ENCODE measurements around the gene SNX10.

SNX10 gene

DNA sequence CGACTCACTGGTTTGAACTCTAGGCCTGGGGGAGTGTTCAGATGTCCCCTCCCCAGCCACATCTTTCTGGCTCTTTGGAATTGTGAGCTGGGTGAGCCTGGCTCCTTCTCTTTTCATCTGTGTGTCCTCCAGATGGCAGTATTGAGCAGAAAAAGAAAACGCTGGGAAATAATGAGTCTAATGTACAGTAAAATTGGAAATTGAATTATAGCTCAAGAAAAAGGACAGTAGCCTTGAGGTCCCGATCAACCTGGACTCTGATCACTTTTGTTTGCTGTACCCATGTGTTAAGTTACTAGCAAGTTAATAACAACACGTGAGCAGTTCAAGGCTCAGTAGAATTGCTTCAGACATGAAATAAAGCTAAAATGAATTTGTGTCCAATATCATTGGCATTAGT lies 77.9 kb downstream of the SNX10 start:
- DNase-seq (ENCODE audit: low spot score): no peak

DNA sequence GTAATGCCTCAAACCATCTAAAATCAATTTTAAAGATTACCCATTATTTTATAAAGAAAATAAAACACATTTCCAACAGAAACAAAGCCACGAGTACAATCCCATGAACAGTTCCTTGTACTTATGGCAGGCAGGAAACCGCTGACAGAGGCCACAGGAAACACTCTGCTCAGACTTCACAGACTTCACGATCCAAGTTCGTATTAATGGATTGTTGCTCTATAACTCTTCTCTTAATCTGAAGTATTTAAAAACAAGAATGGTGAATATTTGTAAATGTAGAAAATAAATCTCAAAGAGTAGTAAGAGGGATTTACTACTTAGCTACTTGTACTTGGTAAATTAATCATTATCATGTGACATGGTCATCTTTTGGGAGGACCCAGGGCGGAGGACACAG lies 78.3 kb downstream of the SNX10 start:
- DNase-seq (ENCODE audit: low spot score): no peak

DNA sequence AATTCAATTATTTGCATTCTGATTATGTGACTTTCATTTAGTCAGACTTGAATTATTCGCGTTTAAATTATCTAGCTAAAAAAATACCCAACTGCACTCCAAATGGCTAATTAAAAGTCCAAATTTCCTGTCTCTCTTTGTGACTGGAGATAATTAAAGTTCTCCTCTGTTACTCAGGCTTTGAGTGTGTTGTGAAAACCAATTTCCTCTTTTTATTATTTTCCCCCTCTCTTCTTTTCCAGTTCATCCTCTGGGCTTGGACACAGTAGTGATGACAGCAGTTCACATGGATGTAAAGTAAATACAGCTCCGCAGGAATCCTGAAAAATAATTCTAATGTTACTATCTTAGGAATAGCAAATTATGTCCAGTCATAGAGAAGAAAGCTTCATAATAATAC lies 80.6 kb downstream of the SNX10 start:
- DNase-seq (ENCODE audit: low spot score): no peak

DNA sequence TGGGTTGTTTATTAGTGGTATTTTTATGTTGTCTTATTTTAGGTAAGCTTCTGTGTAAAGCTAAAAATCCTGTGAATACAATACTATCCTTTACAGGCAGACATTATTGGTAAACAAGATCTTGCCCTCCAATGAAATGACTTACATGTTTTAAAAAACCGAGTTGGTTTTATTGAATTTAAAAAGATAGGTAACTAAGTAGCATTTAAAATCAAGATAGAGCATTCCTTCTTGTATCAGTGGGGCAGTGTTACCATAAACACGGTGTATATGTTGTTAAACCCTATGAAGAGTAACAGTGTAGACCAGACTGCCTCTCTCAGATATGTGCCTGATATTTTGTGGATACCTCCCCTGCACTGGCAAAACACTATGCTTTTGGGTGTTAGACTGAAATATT lies 81.0 kb downstream of the SNX10 start:
- DNase-seq (ENCODE audit: low spot score): no peak

DNA sequence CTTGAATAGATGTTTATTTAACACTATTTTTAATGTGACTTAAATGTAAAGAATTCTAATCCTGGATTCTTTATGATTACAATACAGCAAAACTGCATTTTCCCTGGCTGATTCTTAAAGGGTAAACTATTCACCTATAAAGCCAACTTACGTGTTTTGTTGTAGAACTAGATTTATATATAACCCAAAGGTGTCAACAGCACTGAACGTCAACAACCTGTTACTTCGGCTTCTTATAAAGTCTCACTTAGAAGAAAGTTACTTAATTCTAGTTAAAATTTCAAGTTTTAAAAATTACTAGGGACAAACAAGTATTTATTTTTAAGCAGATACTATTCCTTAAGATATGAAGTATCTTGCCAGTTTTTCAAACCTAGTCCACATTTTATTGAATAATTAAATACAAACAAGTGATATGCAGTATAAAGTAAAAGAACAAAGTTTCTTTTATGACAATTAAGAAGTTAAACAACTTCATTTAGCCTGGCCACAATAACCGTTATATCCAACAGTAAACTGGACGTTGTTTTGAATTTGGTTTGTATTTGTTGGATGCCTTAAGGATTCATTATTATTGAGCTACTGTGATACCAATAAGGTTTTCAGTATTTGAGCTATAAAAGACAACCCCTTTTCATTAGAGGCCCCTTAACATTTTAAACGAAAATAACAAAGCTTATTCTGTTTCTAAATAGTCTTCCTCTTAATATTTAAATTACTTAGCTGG lies 83.1 kb downstream of the SNX10 start:
- DNase-seq (ENCODE audit: low spot score): no peak

DNA sequence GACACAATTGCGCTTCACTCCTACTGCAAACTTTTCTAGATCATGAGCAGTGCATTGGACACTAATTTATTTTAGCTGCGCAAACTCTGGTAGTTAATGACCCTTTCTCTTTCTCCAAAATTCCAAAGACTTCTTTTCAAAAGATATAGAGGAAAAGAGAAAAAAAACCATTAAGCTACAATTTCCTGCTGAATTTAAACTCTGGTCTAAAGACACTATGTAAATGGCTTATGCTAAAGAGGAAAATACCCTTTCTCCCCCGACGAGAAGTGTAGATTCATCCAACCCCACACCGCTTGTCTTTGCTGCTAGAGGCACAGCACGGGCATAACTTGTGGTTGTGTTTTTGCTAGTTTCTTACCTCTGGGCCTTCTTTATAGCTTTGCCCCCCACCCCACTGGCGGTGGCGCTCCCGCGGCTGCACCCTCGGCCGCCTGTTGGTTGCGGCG lies 84.1 kb downstream of the SNX10 start:
- no peak for DNase-seq (ENCODE audit: low spot score)

DNA sequence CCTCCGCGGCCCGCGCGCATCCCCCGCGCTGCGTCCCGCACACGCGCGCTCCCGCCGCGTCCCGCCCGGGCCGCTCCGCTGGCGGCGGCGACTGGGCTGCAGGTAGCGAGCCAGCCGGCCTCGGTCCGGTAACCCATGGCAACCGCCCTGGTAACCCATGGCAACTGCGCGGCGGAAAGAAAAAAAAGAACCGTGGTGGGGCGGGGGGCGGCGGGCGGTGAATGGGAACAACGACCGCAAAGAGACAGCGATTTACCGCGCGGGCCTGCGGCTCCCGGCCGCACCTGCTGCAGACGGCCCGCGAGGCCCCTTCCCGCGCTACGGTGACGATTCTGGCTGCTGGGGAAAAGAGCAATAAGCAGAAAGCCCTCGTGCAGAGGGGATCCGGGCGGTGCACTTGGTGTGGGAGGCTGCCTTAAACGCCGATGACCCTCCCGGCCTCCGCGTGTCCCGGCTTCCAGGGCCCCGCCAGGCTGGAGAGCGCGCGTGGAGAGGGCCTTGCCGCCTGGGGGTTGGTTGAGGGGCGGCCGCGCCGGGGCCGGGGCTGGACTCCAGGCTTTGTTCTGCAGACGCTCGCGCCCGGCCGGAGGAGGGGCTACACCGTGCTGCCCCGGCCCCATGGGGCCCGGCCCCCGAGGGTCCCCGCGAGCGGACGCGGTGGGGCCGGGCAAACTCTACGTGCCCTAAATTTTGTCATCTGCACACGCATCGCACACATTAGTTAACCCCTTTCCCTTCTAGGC lies 84.7 kb downstream of the SNX10 start:
- DNase-seq (ENCODE audit: low spot score): peak; percentile 89

DNA sequence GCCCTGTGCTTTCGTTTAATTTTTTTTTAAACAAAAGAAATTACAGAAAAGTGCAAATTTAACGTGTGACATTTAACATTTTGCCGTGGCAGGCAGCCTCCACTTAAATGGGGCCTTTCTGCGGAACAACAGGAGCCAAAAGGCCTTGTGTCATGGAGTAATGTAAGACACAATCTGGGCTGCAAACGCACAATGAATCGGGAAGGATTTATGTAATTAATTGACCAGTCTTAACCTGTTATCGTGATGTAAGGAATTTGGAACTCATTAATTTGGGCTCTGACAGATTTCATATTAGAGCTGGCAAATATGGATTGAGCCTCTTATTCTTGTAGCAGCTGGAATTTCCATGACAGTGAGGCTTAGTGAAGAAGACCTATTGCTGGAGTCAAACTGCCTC lies 86.4 kb downstream of the SNX10 start:
- DNase-seq (ENCODE audit: low spot score): no peak

DNA sequence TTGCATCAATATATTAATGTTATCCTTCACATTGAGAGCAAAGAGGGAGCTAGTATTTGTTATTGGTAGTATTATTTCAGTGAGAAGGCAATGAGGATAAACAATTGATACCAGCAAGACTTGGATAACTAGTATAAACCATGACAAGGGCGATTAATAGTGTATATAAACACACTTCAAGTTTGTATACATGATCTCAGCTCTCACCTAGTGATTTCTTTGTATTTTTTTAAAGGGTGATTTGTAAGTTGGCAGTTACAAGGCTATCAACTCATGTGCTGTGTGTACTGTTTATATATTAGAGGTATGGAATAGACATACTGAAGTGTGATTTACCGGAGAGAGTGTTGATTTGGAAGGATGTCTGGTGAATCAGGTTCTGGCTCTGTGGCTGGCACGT lies 88.0 kb downstream of the SNX10 start:
- DNase-seq (ENCODE audit: low spot score): no peak

DNA sequence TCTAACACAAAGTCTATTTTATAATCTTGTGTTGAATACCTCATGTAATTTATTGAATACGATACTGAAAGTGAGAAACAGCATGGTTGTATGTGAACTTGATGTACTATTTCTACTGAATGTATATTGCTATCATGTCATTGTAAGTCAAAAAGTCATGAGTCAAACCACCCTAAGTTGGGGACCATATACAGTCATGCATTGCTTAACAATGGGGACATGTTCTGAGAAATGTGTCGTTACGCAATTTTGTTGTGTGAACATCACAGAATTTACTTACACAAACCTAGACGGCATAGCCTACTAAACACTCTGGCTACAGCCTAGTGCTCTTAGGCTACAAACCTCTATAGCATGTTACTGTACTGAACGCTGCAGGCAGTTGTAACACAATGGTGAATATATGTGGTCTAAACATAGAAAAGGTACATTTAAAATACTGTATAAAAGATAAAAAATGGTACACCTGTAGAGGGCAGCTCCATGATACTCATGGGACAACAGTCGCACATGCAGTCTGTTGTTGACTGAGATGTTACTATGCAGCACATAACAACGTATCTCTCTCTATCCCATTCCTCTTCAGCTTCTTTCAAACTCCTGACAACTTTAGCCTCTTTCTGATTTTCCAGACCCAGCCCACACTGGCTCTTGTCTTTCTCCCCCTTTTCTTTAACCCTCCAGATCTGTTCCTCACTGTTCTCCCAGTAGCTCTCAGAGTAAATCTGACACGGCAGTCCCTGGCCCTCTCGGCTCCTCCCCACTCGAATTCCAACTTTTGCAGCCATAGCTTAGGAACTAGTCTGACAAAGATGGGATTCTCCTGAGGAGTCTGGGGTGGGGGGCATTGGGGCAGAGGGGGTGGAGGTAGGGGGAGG lies 90.1 kb downstream of the SNX10 start:
- no peak for DNase-seq (ENCODE audit: low spot score)

DNA sequence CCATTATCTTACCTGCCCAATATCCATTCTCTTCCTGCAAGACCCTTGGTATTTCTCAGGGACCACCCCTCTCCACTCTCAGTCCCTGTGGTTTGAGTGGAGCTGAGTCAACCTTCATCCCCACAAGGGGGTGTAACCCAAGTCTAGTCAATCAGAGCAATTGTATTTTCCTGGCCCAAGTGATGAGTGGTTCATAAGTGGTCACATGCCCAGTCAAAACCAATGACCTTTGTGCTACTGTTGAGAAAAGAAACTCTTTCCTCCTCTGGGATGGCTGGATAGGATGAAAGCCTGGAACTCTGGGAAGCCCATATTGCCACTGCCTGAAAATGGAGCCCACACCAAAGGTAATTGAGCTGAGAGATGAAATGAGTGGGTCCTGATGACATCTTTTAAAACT lies 93.6 kb downstream of the SNX10 start:
- no peak for DNase-seq (ENCODE audit: low spot score)

DNA sequence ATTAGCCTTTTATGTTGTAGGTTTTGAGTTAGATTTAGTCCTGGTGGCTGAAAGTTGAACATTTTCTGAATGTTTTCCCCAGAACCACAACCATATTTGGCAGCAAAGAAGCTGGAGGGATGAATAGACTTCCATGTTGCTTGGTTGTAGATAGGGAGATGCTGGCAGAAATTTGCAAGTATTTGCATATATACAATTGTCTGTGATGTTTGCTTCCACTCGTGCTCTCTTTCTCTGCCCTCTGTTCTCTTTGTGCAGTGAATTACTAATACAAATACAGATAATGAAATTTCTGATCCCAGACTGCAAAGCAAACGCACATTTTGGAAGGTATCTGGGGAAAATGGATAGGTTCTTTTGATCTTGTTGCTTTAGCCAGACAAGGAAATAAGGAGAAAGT lies 96.1 kb downstream of the SNX10 start:
- DNase-seq (ENCODE audit: low spot score): no peak

DNA sequence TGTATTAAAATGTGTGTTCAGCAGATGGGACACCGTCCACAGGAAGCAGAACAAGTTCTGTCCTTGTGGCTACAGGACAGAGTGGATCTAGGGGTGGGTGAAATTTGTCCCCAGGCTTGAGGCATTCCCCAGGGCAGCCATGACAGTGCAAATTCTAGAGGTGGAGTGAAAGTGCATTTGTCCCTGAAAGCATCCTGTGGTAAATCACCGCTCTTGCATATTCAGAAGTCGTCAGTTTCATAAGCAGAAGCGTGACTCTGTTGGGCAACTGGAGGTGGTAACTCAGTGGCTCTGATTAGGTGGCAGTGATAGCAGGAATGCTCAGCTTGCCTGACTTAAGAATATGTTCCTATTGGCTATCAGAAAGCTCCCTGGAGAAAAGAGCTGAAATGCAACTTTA lies 96.6 kb downstream of the SNX10 start:
- DNase-seq (ENCODE audit: low spot score): no peak

DNA sequence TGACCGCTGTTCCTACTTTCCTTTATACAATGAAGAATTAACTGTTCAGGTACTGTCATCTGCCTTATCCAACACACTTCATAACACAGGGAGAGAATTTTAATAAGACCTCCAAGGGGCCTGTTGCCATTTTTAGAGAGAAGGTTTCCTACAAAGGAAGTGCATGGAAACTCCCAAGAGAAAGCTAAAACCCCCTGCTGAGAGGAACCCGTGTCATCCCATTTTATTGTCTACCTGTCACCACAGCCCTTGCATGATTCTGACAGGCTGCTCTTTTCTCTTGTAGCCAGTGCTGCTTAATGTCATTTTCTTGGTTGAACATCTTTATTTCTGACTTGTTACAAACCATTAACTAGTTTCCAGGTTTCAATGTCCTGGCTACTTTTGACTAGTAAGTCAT lies 98.4 kb downstream of the SNX10 start:
- no peak for DNase-seq (ENCODE audit: low spot score)

DNA sequence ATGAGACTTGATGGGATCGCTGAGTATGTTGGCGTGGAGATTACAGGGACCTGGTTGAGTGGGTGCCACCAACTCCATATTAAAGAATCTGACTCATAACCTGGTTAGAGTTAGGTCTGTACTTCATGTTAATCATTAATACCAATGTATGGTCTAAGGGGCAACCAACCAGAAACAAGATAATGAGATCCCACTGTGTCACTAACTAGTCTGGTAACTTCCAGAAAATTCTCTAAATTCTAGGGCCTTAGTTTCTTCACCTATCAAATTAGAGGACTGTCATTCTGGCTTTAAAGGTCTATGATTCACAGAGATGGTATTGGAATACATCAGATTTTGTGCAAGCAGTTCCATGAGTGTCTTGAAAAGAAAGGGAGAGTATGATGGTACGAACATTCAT lies 102.2 kb downstream of the SNX10 start:
- no peak for DNase-seq (ENCODE audit: low spot score)

DNA sequence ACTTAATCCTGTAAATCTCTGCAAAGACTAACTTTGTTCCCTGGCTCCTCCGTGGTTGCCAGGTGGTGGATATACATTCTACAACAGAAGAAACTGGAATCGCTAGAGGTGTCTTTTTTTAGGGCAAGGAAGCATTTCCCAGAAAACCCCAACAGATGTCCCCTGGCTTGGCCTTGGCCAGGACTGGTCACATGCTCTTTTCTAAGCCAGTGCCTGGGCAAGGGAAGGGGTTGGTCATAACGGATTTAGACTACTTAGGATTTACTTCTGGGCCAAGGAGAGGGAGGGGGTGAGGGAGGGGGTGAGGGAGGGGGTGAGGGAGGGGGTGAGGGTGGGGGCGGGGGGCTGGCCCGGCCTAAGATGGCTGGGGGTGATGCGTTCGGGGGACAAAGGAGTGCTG lies 105.7 kb downstream of the SNX10 start:
- peak; percentile 63 for DNase-seq (ENCODE audit: low spot score)

DNA sequence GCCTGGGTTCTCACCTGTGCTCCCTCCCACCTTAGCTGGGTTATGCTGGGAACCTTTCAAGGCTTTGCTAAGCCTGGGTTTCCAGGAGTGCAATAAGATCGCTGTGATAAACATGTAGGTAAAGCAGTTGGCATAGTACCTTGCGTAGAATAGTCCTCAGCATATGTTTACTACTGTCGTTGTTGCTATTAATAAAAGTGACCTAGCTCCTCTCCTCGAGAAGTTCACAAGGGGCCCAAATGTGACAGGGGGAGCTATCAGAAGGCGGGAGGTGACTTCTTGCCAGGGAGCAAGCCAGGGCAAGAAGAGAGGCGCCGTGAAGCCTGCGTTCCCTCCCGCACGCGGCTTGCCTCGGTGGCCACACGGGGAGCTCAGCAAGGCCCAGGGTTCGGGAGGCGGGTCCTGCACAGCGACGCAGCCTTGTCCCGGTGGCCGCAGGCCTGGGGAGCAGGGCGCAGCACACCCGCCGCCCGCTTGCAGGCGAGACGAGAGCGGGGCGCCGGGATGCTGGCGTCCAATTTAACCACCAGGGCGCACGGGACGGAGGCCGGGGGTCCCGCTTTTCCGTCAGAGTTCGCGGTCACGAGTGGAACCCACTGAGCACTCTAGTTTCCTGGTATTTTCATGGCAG lies 106.2 kb downstream of the SNX10 start:
- DNase-seq (ENCODE audit: low spot score): peak; percentile 79

DNA sequence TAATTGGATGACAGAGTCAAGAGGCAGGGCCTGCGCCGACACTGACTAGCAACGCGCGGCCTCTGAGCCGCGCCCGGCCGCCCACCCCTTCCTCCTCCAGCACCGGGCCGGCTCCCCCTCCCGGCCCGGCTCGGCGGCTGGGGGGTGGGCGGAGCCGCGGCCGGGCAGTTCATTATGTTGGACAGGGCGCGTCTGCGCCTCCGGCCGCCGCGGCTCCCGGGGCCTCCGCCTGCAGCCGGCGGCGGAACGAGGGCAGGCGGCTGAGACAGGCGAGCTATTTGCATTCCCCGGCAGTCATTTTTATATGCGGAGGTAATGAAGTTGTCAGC lies 106.7 kb downstream of the SNX10 start:
- DNase-seq (ENCODE audit: low spot score): peak; percentile 83

DNA sequence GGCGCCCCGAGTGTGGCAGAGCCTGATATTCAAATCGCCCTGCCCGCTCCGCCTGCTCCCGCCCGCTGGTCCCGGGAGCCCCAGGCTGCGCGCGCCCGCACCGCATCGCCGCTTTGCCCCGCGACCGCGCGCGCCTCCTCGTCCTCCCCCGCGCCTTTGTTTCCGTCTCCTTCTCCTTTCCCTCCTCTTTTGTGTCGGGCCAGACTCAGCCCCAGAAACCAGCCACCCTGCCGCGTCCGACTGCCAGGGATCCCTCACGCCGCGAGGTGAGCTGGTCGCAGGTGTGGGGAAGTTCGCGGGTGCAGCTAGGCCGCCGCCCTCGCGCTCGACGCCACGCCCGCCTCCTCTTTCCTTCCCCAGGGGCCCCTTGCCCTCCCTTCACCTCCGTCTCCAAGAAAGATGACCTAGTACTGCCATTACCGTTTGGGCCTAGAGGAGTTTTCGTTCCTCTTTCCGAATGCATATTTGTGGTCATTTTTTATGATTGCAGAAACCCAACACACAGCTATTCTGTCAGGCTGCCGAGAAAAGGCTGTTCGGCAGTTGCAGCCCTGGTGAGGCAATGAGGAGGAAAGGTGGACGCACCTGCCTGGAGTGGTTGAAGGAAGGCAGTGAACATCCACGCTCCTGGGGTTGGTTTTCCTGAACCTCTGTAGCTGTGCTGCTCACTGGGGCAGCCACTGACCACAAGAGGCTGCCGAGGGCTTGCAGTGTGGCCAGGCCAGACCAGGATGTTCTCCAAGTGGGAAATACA lies 107.3 kb downstream of the SNX10 start:
- peak; percentile 82 for DNase-seq (ENCODE audit: low spot score)

DNA sequence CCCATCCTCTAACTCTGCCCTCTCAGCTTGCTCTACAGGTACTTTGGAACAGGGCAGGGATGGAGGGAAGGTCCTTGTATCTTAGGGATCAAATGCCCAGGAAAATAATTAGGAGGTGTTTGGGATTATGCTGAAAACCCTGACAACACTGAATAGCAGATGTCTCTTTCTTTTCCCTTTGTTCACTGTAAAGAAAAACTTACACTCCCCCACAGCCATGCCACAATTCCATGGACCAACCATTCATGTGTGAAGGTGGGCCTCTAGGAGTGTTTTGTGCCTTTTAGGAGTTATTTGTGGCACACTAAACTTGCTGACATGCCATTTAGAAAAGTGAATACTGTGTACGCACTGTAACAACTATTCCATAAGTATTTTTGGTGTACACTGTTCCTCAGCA lies 108.1 kb downstream of the SNX10 start:
- DNase-seq (ENCODE audit: low spot score): no peak

DNA sequence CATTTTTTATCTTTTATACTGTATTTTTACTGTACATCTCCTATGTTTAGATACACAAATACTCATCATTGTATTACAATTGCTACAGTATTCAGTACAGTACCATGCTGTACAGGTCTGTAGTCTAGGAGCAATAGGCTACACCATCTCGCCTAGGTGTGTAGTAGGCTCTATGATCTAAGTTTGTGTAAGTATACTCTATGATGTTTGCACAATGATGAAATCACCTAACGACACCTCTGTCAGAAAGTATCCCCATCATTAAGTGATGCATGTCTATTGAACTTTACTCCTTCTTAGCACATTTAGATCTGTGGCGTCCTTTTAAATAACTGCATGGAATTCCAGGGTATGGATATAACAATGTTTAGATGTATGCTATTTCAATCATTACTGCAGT lies 112.0 kb downstream of the SNX10 start:
- no peak for DNase-seq (ENCODE audit: low spot score)
